ENCODE measurements around the gene BRSK2. TPM values are rescaled to one million over a fixed set of nuclear protein-coding genes. Genes with fewer than 3 reads are reported as not detected.

The BRSK2 gene
- total RNA-seq, 6 donors from 2014 or later = 0.11 to 0.54 (median 0.25) TPM; not detected in 2

- Histone ChIP-seq H3K36me3 (peaks cover 0 to 7% (median 1%) of the 10 kb centered on the region in 4 donors), H3K27ac (no peak overlapping the region), H3K27me3 (no peaks in the 10 kb centered on the region), H3K9me3 (no peaks in the 10 kb centered on the region), H3K4me3 (no peak overlapping the region), H3K4me1 (peaks cover 17 to 26% (median 25%) of the 10 kb centered on the region in 4 donors)
- TF ChIP-seq EP300 (IDR thresholded peaks at IDR 0.05) (no peak), POLR2A (IDR thresholded peaks at IDR 0.05) (no peak), POLR2AphosphoS5 (IDR thresholded peaks at IDR 0.05) (no peak), CTCF (IDR thresholded peaks at IDR 0.05) (no peak)
- WGBS, 2 donors = 61 to 63% methylated on average over 3 of the region's 3 CpGs
- ATAC-seq (ENCODE audit: low FRiP score in 2 of 2) = no peak
- DNase-seq = no peak
Observed at GRCh38 chr11:1496761-1497095, 107.0 kb downstream of the BRSK2 start.

DNA sequence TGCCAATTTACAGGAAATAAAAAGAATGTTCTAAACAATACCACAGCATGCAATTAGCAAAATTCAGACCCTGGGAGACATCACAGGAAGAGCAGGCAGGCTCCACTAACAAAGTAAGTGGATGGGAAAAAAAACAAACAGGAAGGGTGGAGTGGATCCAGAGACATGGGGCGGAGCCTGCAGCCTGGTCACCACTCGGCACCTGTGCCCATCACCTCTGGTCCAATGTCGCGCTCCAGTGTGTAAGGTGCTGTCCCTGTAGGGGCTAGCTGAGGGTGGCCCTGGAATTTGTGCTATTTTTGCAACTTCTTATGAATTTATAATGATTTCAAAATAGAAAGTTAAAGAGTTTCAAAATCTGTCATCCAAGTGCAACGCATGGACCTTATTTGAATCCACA, 107.9 kb downstream of the BRSK2 start:
- 74 to 75% methylated on average over 5 of the region's 5 CpGs for WGBS, 2 donors
- Histone ChIP-seq H3K27ac (peak overlapping the region in 1 of 4 donors; percentile 6), H3K4me1 (peaks cover 19 to 29% (median 26%) of the 10 kb centered on the region in 4 donors), H3K4me3 (no peak overlapping the region), H3K36me3 (peaks cover 0 to 7% (median 1%) of the 10 kb centered on the region in 4 donors), H3K27me3 (no peaks in the 10 kb centered on the region), H3K9me3 (no peaks in the 10 kb centered on the region)
- TF ChIP-seq CTCF (IDR thresholded peaks at IDR 0.05) (no peak), POLR2A (IDR thresholded peaks at IDR 0.05) (no peak), EP300 (IDR thresholded peaks at IDR 0.05) (no peak), POLR2AphosphoS5 (IDR thresholded peaks at IDR 0.05) (no peak)
- DNase-seq (no peak), ATAC-seq (ENCODE audit: low FRiP score in 2 of 2) (no peak)

DNA sequence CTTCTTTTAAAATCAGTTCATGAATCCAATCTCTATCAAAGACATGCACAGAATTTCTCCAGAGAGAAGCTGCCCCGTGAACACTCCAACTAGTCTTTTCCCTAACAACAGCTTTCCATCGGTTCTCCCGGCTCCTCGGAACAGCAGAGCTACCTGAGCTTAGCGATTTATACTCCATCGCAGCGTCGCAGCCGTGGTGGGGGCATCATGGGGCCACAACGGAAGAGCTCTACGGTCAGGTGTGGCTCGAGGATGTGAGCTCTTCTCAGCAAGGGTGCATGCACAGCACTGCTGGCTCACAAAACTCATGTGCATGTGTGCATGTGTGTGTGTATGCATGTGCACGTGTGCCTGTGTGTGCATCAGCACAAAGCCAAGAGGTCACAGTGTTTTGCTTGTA, 108.5 kb downstream of the BRSK2 start:
- WGBS, 2 donors = 94 to 95% methylated on average over 12 to 13 of the region's 13 CpGs
- Histone ChIP-seq H3K4me3 (no peak overlapping the region), H3K36me3 (peaks cover 0 to 7% (median 1%) of the 10 kb centered on the region in 4 donors), H3K27ac (no peak overlapping the region), H3K9me3 (no peaks in the 10 kb centered on the region), H3K4me1 (peaks cover 25 to 36% (median 28%) of the 10 kb centered on the region in 4 donors), H3K27me3 (no peaks in the 10 kb centered on the region)
- DNase-seq (no peak), ATAC-seq (ENCODE audit: low FRiP score in 2 of 2) (no peak)
- TF ChIP-seq CTCF (IDR thresholded peaks at IDR 0.05) (no peak), POLR2A (IDR thresholded peaks at IDR 0.05) (no peak), EP300 (IDR thresholded peaks at IDR 0.05) (no peak), POLR2AphosphoS5 (IDR thresholded peaks at IDR 0.05) (no peak)

- Histone ChIP-seq H3K27ac (no peak overlapping the region), H3K36me3 (peaks cover 0 to 7% (median 1%) of the 10 kb centered on the region in 4 donors), H3K4me1 (peaks cover 32 to 47% (median 35%) of the 10 kb centered on the region in 4 donors), H3K9me3 (no peaks in the 10 kb centered on the region), H3K4me3 (no peak overlapping the region), H3K27me3 (no peaks in the 10 kb centered on the region)
- no peak for TF ChIP-seq EP300 (IDR thresholded peaks at IDR 0.05)
- peak in 1 of 2 donors; percentile 76 for DNase-seq
- 87 to 93% methylated on average over 20 to 27 of the region's 28 CpGs for WGBS, 2 donors
- no peak for ATAC-seq (ENCODE audit: low FRiP score in 2 of 2)
Observed at GRCh38 chr11:1499261-1499890, 109.6 kb downstream of the BRSK2 start.

- H3K27me3 ChIP-seq = no peaks in the 10 kb centered on the region
- WGBS, 2 donors = 93 to 94% methylated on average over 13 to 14 of the region's 14 CpGs
- no peaks in the 10 kb centered on the region for H3K9me3 ChIP-seq
- no peak for TF ChIP-seq EP300 (IDR thresholded peaks at IDR 0.05)
- TF ChIP-seq POLR2A (IDR thresholded peaks at IDR 0.05) = no peak
- TF ChIP-seq POLR2AphosphoS5 (IDR thresholded peaks at IDR 0.05) = no peak
- no peak for TF ChIP-seq CTCF (IDR thresholded peaks at IDR 0.05)
- no peak overlapping the region for H3K4me3 ChIP-seq
- H3K27ac ChIP-seq = no peak overlapping the region
- H3K36me3 ChIP-seq = peaks cover 0 to 7% (median 1%) of the 10 kb centered on the region in 4 donors
- peaks cover 30 to 52% (median 38%) of the 10 kb centered on the region in 4 donors for H3K4me1 ChIP-seq
- DNase-seq (peak in 1 of 2 donors; percentile 49), ATAC-seq (ENCODE audit: low FRiP score in 2 of 2) (no peak)
Observed at GRCh38 chr11:1499899-1500298, 110.2 kb downstream of the BRSK2 start.

Measured in upper lobe of left lung (tissue), 6 donors.